Hypothalamus (tissue), 51 donors: ENCODE data around the gene FLOT2.
"Not testable (repeated sequence)": the region's sequence is repeated elsewhere in the genome, so short reads cannot be mapped to it uniquely, and the experiment has no call there.

Experiments
- DNase-seq, 51 donors: peaks; one replicate each; lab custom pipeline; 2025; lab: John Stamatoyannopoulos, UW

Gene FLOT2, protein sequence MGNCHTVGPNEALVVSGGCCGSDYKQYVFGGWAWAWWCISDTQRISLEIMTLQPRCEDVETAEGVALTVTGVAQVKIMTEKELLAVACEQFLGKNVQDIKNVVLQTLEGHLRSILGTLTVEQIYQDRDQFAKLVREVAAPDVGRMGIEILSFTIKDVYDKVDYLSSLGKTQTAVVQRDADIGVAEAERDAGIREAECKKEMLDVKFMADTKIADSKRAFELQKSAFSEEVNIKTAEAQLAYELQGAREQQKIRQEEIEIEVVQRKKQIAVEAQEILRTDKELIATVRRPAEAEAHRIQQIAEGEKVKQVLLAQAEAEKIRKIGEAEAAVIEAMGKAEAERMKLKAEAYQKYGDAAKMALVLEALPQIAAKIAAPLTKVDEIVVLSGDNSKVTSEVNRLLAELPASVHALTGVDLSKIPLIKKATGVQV

DNA sequence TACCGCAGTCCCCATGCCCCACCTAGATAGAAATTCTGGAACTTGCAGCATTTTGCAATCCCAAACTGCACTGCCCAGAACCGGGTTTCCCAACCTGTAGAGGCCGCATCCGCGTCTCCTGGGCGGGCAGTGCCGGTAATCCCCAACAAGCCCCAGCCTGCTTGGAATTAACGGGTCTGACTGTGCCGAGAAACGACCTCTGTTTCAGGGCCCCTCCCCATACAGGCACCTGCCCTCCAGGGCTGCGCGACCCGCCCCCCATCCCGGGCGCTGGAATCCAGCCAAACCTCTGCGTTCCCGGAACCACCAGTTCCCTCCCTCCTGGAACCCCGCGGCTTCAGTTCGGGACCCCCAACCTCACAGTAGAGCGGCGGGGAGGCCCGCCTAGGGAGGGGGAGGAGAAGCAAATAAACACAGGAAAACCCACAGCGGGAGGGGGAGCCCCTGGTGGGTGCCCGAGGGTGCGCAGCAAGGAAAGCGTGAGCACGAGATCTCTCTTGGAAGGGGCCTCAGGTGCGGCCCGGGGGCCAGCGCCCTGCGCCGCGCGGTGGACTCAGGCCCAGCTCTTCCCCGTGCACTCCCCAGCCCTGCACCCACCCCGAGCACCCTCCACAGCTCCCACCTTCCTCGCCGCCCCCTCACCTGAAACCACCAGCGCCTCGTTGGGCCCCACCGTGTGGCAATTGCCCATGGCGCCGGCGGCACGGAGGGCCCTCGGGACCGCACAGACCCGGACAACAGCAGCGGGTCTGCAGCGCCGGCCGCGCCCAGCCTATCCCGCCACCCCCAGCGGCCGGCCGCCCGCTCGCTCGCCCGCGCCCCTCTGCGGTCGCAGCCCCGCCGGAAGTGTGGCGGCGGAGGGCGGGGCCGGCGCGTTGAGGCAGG lies at the start of gene FLOT2:
Gene FLOT2, minus strand, starts transcription at position 850 of the 885 bp plus-strand sequence. Its CDS starts 159 bp downstream, at position 691.
- DNase-seq, result peak in 42 of 51 donors; percentile 9 to 80 (median 47)

DNA sequence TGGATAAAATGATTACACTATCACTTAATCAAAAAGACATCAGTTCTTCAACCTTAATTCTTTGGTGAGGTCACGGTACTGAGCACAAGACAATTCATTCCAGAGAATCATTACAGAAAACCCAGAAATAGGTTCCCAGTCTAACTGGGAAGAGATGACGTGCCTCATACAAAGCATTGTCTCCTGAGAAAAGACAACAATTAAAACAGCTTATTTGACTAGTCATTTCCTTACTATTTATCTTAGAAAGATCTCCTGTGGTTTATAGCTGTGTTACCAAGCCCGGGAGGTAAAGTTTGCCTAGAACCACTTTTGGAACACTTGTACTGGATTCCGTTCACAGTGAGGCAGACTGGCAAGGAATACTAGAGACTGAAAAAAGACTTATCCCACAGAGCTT lies 48.7 kb upstream of the FLOT2 start:
- DNase-seq, result no peak

DNA sequence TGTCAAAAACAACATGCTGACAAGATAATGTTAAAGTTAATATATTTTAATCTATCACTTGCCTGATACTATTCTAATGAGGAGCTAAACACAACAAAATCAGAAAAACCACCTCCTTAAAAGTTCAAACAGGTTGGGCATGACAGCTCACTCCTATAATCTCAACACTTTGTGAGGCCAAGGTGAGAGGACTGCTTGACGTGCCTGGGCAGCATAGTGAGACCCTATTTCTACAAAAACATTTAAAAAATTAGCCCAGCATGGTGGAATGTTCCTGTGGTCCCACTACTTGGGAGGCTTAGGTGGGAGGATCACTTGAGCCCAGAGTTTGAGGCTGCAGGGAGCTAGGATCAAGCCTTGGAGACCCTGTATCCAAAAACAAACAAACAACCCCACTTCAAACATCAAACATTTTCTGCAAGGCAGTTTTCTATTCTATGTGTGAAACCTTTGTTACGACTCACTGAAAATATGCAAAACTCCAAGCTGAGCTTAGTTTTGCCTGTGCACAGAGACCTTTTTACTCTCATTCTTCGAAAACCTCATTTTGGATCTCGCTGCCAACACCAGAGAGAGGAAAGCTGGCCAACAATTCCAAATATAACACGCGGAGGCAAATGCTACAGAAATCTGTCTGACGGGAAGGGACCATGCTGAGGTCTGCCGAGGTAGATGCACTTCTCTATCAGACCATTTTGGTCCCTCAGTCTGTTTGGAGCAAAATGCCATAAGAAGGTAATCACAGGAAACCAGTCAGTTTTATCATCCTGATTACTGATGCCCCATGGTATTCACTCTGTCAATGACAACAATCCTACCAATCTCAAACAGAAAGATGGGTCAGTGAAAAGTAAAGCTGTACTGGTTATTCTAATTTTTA lies 47.6 kb upstream of the FLOT2 start:
- no peak for DNase-seq

DNA sequence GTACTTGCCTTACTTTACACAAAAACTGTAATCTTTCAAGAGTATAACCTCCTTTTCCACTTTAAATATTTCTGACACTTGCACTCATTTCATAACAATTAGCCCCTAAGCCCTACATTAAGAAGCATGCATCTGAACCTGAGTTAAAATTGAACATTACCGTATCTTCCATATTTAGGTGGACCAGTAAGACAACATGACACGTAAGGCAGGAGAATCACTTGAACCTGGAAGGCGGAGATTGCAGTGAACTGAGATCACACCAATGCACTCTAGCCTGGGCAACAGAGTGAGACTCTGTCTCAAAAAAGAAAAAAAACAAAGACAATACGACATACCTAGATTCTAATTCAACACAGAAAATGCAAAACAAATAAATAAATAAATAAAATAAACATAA lies 46.8 kb upstream of the FLOT2 start:
- DNase-seq, result no peak

DNA sequence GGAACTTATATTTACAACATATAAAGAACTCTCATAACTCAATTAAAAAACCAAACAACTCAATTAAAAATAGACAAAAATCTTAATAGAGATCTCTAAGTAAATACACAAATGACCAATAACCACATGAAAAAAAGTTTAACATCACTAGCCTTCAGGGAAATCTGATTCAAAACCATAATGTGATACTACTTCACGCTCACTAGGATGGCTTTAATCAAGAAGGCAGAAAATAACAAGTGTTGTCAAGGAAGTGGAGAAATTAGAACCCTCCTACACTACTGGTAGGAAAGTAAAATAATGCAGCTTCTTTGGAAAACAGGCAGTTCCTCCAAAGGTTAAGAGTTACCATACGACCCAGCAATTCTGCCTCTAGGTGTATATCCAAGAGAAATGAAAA lies 45.4 kb upstream of the FLOT2 start:
- no peak for DNase-seq

DNA sequence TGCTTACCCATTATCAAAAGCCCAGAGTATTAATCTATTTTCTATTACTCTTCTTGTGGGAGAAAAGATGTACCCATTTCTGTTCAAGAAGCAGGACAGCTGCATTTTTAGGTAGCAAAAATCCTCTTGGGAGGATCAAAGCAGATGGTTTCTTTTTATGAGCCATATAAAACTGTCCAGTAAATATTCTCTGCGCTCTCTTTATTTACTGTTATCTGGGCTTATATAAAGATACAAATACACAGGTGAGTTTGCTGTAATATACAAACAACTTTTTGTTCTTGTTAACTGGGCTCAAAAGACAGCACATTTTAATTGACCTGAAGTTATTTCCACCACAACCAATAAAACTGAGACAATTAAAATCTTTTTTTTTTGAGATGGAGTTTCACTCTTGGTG lies 43.7 kb upstream of the FLOT2 start:
- DNase-seq, result no peak

DNA sequence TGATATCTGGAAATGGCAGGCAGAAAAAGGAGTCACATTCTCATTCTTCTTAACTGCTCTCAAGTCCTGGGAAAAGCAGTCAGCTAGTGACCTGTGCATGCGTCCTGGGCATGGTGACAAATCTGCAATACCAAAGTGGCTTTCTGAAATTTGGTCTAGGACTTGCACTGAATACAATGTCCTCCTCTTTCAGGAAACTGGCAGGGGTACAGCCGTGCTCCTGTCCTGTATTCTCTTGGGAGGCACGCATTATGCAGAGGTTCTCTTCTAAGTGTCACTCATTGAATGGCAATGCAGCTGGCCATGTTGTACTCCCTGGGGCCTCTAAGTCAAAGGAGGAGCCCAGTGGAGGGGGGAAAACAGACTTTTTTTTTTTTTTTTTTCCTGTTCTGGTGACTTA lies 43.1 kb upstream of the FLOT2 start:
- peak in 21 of 51 donors; percentile 13 to 68 (median 32) for DNase-seq

DNA sequence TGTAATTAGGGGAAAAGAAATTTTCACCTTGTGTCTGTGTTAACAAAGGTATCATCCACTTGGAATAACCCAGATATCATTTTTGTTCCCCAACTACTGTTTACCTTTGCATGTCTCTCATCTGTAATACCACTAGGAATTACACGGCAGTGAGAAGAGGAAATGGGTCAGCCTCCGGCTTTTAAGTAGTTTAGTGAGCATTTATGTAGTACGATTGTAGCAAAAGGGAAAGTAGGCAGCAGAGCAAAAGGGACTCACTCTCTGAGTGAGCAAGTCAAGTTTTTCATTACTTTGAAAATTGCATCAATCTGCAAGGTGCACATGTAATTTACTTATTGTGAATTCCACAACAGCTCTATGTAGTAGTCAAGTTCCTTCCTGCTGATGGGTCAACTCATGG lies 42.6 kb upstream of the FLOT2 start:
- no peak for DNase-seq

DNA sequence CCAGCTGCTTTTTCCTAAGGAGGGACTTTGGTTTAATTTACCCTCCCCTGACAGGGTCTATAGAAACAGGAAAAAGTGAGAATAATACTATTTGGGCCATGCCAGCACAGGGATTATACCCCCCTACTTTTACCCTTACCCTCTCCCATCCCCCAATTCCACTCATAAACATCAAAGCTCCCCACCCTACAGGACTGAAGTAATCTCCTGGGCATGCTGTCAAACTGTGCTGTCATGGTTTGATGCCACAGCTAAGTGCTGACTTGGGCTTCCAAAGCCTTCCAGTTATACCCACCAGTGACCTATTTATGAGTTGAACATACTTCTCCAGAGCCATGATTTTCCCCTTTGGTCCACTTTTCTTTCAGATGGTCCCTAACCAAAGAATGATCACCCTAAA lies 41.0 kb upstream of the FLOT2 start:
- DNase-seq, result peak in 10 of 51 donors; percentile 9 to 34 (median 16)

DNA sequence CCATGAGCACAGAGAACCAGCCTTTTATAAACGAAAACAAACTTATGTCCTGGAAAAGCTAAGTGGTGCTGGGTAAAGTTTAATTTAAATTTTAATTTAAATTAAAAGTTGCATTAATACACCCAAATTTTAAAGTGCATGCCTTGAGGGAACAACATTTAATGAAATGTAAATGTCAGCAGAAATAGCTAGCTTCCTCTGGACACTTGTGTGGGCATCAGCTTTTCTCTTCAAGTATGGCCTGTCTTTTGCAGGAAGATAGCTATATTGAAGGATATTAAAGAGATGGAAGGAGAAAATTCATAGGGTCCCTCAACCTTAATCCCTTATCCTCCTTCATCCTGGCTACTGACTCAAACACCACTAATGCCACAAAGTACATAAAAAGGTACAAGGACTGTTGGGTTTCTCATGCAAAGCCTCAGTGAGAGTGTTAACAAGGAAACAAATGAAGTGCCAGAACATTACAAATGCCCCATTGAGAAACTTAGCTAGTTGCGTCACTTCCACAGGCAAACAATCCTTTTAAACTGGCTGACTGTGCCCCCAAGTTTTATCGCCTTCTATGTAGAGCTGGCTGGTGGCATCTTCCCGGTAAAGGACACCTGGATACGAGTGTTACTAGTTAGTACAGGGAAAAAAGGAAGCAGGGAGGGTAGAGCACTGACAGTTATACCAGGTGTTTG lies 39.7 kb upstream of the FLOT2 start:
- peak in 25 of 51 donors; percentile 4 to 86 (median 36) for DNase-seq

DNA sequence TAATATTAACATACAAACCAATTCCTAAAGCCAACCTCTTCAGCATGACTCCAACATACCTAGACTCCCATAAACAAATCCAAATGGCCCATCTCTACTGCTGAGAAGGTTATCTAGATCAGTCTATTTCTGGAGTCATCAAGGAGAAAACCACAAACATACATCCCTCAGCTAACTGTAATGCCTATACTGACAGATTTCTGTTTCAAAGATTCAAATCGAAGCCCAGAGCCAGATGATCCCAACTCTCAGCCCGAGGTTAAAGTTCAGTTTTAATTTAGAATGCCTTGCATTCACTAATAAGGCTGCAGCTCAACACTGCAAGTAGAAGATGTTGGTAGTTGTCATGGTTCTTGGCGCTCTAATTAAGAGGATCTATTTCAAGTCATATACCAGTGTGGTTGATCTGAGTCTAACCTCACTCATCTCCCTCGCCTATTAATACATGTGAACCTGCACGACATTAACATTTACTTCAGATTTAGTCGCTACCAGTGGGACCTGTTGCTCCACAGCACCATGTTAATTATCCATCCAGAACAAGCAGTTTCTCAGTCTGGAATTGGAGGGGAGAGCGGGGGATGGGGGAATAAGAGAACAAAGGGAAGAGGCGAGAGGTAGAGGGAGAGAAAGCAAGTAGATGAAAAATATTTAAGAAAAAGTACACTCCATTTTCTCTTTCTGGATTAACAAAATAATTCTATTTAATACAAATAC lies 38.4 kb upstream of the FLOT2 start:
- peak in 1 of 51 donors; percentile 13 for DNase-seq

DNA sequence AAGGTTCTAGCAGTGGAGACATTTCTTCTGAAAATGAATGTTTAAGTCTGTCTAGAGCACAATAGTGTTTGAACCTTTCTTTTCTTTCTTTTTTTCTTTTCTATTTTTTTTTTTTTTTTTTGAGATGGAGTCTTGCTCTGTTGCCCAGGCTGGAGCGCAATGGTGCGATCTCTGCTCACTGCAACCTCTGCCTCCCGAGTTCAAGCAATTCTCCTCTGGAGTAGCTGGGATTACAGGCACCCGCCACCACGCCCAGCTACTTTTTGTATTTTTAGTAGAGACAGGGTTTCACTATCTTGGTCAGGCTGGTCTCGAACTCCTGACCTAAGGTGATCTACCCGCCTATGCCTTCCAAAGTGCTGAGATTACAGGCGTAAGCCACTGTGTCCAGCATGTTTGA lies 37.0 kb upstream of the FLOT2 start:
- DNase-seq, result not testable (repeated sequence)

DNA sequence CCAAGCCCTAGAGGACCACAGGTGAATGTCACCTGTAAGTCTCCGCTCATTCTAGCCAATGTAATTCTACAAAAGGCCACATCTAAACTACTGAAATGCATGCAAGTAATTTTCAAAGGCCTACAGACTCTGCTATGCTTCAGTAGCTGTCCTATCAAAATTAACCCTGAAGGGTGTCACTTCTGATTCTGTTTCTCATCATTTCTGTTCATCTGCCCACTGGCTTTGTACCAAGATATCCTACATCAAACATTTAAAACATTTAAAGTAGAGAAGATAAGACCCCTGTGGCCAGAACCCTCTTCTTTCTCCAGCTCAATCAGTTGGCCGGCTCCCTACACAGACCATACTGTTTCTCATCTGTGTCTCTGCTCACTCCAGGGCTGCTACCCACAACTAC lies 32.3 kb upstream of the FLOT2 start:
- DNase-seq, result no peak

DNA sequence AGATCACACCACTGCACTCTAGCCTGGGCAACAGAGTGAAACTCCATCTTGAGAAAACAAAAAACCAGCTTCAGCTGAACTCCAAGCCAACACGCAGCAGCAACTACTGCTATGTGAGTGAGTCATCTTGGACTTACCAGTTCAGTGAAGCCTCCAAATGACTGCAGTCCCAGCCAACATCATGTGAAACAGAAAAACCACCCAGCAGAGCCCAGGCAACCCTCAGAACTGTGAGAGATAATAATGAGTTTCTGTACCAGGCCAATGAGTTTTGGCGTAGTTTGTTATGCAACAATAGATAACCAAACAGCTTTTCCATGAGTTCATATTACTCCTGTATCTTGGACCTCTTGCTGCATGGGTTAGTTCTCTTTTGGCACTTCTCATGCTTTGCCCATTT lies 30.5 kb upstream of the FLOT2 start:
- no peak for DNase-seq

DNA sequence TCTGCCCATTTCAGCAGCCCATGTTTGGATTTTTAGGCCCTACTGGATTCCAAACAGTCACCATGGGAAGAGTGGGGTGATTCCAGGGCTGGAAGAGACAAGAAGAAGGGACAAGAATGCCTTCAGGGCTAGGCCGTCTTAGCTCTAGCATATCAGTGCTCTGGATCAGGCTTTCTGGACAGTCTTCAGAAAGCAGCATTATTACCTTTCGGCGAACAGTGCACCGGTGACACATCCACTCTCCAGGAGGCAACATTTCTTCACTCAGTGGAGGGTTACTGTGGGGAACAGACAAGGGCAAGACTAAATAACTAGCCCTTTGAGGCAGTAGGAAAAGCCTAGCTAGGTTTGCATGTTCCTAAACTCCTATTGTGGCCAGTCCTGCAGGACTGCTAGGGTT lies 29.3 kb upstream of the FLOT2 start:
- no peak for DNase-seq

DNA sequence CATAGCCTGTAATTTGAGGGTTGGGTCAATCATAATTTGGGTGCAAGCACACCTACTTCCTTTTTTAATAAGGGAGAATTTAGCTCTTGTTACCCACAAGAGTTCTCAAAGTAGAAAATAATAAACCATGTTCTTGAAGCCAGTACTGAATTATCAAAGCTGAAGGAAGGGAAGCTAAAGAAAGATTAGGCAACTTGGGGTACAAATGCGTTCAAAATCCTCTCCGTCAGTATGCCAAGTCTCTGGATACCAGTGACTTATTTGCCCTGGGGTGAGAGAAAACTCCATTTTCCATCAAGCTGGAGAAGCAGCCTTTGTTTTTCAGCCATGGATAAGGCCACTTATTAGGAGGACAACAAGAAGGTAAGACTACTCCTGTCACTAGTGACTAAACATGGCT lies 28.8 kb upstream of the FLOT2 start:
- no peak for DNase-seq

DNA sequence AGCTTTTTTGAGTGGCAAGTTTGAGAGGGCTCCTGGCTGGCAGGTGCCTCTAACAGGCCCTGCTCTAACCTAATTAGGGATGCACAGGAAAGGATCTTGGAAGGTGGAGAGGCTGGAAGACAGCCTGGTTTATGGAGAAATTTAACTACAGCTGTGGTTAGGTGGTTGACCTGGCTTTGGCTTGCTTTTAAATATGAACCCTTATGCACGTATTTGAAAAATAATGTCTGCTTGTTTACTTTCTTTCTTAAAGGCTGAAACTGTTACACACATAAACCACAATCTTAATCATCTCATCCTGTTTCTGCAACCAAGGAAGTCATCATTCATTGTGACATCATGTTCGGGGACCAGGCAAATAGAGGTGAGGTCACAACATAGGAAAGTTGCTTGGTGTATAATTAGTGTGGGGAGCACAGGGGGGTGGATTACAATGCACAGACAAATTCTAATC lies 28.4 kb upstream of the FLOT2 start:
- no peak for DNase-seq

DNA sequence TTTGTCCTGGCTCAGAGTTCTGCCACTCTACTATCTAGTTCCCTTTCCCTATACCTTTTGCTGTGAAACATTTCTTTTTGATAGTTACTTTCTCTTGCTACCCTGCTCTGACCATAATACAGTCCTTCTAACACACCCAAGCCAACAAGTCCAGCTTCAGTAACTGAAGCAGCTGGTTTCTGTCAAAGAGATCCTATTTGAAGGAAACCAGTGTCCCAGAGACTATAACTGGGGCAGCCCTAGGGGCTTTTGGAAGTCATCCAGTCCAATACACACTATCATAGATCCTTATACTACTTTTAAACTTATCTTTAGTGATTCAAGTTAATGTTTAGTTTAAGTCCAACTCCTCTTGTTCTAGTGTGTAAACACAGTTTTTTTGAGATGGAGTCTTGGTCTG lies 22.7 kb upstream of the FLOT2 start:
- DNase-seq, result no peak

DNA sequence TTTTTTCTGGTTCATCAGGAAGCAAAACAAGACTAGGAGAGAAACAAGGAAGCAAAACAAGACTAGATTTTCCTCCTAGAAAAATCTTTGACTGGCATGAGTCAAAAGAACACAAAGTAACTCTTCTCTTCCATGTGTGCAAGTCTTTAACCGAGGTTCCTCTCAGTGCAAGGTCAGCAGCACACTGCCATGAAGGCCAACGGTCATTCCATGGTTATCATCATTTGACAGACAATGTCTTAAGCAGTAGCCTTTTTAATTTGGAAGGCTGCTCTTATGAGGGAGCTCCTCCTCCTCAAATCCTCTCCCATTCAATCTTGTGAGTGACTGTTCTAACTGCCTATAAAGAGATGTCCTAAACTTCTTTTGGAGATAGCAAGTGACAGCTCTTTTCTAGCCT lies 20.8 kb upstream of the FLOT2 start:
- no peak for DNase-seq
